Naive thymus-derived CD4-positive, alpha-beta T cell (primary cell): ENCODE data around the gene IDE. TPM values are rescaled to one million over a fixed set of nuclear protein-coding genes. Genes with fewer than 3 reads are reported as not detected.
"Not testable (repeated sequence)": the region's sequence is repeated elsewhere in the genome, so short reads cannot be mapped to it uniquely, and the experiment has no call there.

ENCODE experiments used
- ATAC-seq: fragments of 150-1000 bp; cut with Tn5 transposase; 2 replicates; pipeline ENCODE4 v1.10.0; 2021; ENCODE audit warnings: mild to moderate bottlenecking, moderate library complexity
- CTCF ChIA-PET: fragments of 350-600 bp; sonication (Branson Sonifier 250); formaldehyde crosslinking; loops from one replicate; lab custom pipeline; 2021; ENCODE audit warnings: antibody characterized with exemption; lab: Charles Lee
- POLR2A ChIA-PET: fragments of 350-600 bp; sonication (Branson Sonifier 250); formaldehyde crosslinking; loops from one replicate; lab custom pipeline; 2021; ENCODE audit warnings: antibody characterized with exemption, inconsistent platforms; lab: Charles Lee
- DNase-seq, 9 donors: peaks; one replicate each; pipeline versions ENCODE4 v3.0.0 to v3.0.0-alpha.2; 2020 to 2022; ENCODE audit warnings: mixed read lengths in 1 of 9
- H3K27ac ChIP-seq: one replicate; pipeline ENCODE4 v1.7.0; 2013; ENCODE audit warnings: mild to moderate bottlenecking, low read depth, low read length, moderate library complexity
- H3K27me3 ChIP-seq, 2 donors: one replicate each; pipeline ENCODE4 v1.7.0; 2013; ENCODE audit warnings: low read length in 2 of 2, mild to moderate bottlenecking in 2 of 2, moderate library complexity in 2 of 2; ENCODE audit not compliant: control insufficient read depth in 2 of 2, insufficient read depth in 2 of 2
- H3K36me3 ChIP-seq, 3 experiments: 1 replicate in 2 of 3; 2 replicates in 1 of 3; pipeline ENCODE4 v1.7.0; 2013; ENCODE audit warnings: low read length in 3 of 3, mild to moderate bottlenecking in 3 of 3, moderate library complexity in 1 of 3; ENCODE audit not compliant: insufficient read depth in 3 of 3, control insufficient read depth in 2 of 3
- H3K4me1 ChIP-seq, 2 donors: one replicate each; pipeline ENCODE4 v1.7.0; 2013; ENCODE audit warnings: low read length in 2 of 2, mild to moderate bottlenecking in 2 of 2, moderate library complexity in 1 of 2; ENCODE audit not compliant: control insufficient read depth in 2 of 2, insufficient read depth in 2 of 2
- H3K4me3 ChIP-seq: 2 replicates; pipeline ENCODE4 v1.7.0; 2013; ENCODE audit warnings: mild to moderate bottlenecking, low read length
- H3K9me3 ChIP-seq, 3 experiments: 1 replicate in 2 of 3; 2 replicates in 1 of 3; pipeline ENCODE4 v1.7.0; 2013; ENCODE audit warnings: low read length in 3 of 3; ENCODE audit not compliant: control insufficient read depth in 2 of 3
- H3K27ac Mint-ChIP-seq, 9 donors: one replicate each; pipeline ENCODE4 v1.8.0; 2020 to 2022; ENCODE audit warnings: mixed read lengths in 9 of 9, mild to moderate bottlenecking in 8 of 9, moderate library complexity in 5 of 9, inconsistent platforms in 2 of 9
- H3K27me3 Mint-ChIP-seq, 5 donors: one replicate each; pipeline ENCODE4 v1.8.0; 2021 to 2022; ENCODE audit warnings: mixed read lengths in 5 of 5, mild to moderate bottlenecking in 1 of 5
- H3K36me3 Mint-ChIP-seq, 5 donors: one replicate each; pipeline ENCODE4 v1.8.0; 2020 to 2022; ENCODE audit warnings: mixed read lengths in 5 of 5, mild to moderate bottlenecking in 3 of 5, inconsistent platforms in 1 of 5
- H3K4me1 Mint-ChIP-seq, 7 donors: one replicate each; pipeline ENCODE4 v1.8.0; 2020 to 2022; ENCODE audit warnings: mixed read lengths in 7 of 7, mild to moderate bottlenecking in 3 of 7, inconsistent platforms in 1 of 7
- H3K4me3 Mint-ChIP-seq, 10 donors: one replicate each; pipeline ENCODE4 v1.8.0; 2020 to 2022; ENCODE audit warnings: mild to moderate bottlenecking in 10 of 10, mixed read lengths in 10 of 10, moderate library complexity in 6 of 10, inconsistent platforms in 2 of 10
- H3K9me3 Mint-ChIP-seq, 11 donors: one replicate each; pipeline ENCODE4 v1.8.0; 2020 to 2022; ENCODE audit warnings: mixed read lengths in 11 of 11, mild to moderate bottlenecking in 4 of 11, inconsistent platforms in 1 of 11, moderate library complexity in 1 of 11
- intact Hi-C, 2 donors: fragments of 100-400 bp; cut with micrococcal nuclease; formaldehyde crosslinking; loops; one replicate each; pipeline ENCODE4 v1.15.1; 2023
- polyA plus RNA-seq, 2 donors: library from polyadenylated mRNA; unstranded; fragments of 300-500 nt; fragmentation: Illumina TruSeq; gene quantifications; one replicate each; pipeline ENCODE4 v1.2.3, GENCODE V29; 2021
- total RNA-seq, 6 experiments: library from RNA in 5 of 6; stranded (reverse) in 5 of 6; gene quantifications; 1 replicate in 5 of 6; 2 replicates in 1 of 6; pipeline ENCODE4 v1.2.3 and lab custom pipeline; 2021 to 2026

IDE gene
- total and polyA plus RNA-seq, 7 experiments from 2014 or later, result 11.2 to 36.7 (median 27.4) TPM

DNA sequence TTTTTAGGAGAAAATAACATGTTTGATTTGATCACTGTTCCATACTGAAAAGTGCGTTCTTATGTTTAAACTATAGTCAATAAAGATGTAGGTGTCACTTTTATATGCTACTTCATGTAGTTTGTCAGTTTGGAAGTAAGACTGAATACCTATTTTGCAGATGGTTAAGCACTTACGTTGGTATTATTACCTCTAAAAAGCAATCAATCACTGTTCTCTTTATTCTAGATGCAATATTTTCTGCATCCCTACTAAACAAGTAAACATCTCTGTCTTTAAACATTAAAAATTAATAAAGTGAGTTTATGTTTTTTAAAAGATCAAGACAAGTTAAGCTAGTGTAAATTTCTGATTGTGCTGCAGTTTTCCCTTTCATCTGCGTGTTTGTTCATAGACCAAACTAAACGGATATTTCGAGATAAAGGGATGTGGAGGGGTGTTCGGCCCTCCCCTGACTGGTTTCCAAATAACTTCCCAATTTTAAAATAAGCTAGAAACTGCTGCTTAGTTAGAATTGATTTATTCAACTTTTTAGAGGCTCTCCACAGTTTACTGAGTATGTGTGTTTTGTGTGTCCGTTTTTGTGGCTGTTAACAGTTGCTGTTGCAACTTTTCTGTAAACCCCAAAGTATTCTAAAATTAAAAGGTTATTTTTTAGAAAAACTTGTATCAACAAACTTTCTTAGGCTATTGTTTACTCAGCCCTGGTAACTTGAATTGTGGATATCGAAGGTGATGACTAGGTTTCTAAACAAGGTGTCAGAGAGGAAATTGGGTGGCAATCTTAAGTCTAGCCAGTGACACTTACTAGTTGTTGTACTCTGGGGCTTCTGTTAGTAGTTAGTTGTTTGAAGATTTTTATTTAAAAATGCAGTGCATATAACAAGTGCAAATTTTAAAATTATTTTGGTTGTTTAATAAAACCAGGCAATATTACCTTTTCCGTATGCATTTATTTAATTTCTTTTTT, 20.0 kb upstream of the IDE start:
- H3K4me3 Mint-ChIP-seq, result peak overlapping the region; percentile 95 to 100 (median 99)
- Histone ChIP-seq H3K27ac (peak overlapping the region; percentile 96), H3K27me3 (no peaks in the 10 kb centered on the region), H3K9me3 (no peaks in the 10 kb centered on the region), H3K36me3 (no peaks in the 10 kb centered on the region), H3K4me1 (peaks cover 12 to 28% of the 10 kb centered on the region in 2 donors), H3K4me3 (peak overlapping the region; percentile 83)
- peak overlapping the region in 7 of 9 donors; percentile 15 to 100 (median 79) for H3K27ac Mint-ChIP-seq
- peaks cover 0 to 5% (median 0%) of the 10 kb centered on the region in 5 donors for H3K27me3 Mint-ChIP-seq
- H3K9me3 Mint-ChIP-seq, result peaks cover 0 to 3% (median 0%) of the 10 kb centered on the region in 11 donors
- ChIA-PET CTCF (no interaction called here), POLR2A (no interaction called here)
- peaks cover 0 to 11% (median 0%) of the 10 kb centered on the region in 5 donors for H3K36me3 Mint-ChIP-seq
- ATAC-seq, result no peak
- intact Hi-C loops, result loop anchor here (1.0 to 10.0 kb wide), 18 partner anchors 8 to 1768 kb away; partner anchors contain the start of genes BTAF1 (in 2 of the 2), PCGF5 (in 2 of the 2), CEP55 (in 1 of the 2) and CPEB3 (in 1 of the 2)
- H3K4me1 Mint-ChIP-seq, result peaks cover 9 to 61% (median 28%) of the 10 kb centered on the region in 7 donors
- no peak for DNase-seq

- Histone ChIP-seq H3K4me3 (peak within 1 kb of the TSS; percentile 83), H3K4me1 (peaks cover 12 to 28% of the 10 kb centered on the region in 2 donors), H3K27me3 (no peaks in the 10 kb centered on the region), H3K9me3 (no peaks in the 10 kb centered on the region), H3K36me3 (no peaks in the 10 kb centered on the region), H3K27ac (peak within 1 kb of the TSS; percentile 96)
- ATAC-seq (peak; percentile 89), DNase-seq (peak; percentile 89 to 95 (median 94))
- peaks cover 0 to 5% (median 0%) of the 10 kb centered on the region in 5 donors for H3K27me3 Mint-ChIP-seq
- intact Hi-C loops, result loop anchor here (1.0 to 10.0 kb wide), 17 partner anchors 76 to 1769 kb away; partner anchors contain the start of genes BTAF1 (in 2 of the 2), PCGF5 (in 2 of the 2), CEP55 (in 1 of the 2) and CPEB3 (in 1 of the 2)
- peaks cover 0 to 3% (median 0%) of the 10 kb centered on the region in 11 donors for H3K9me3 Mint-ChIP-seq
- H3K4me3 Mint-ChIP-seq, result peak within 1 kb of the TSS; percentile 95 to 100 (median 99)
- peaks cover 0 to 11% (median 0%) of the 10 kb centered on the region in 5 donors for H3K36me3 Mint-ChIP-seq
- POLR2A ChIA-PET, result interaction anchor here (0.6 to 3.6 kb wide), 6 partner anchors 16 to 669 kb away, joined by 3 to 78 read pairs (median 4); partner anchors contain the start of genes EXOC6 and IDE
- H3K27ac Mint-ChIP-seq, result peak within 1 kb of the TSS; percentile 96 to 100 (median 100)
- CTCF ChIA-PET, result interaction anchor here (3.0 kb wide), 1 partner anchor 19 kb away, joined by 21 read pairs; the partner anchor contains the start of gene IDE
- peaks cover 9 to 54% (median 28%) of the 10 kb centered on the region in 7 donors for H3K4me1 Mint-ChIP-seq
Observed at GRCh38 chr10:92592761-92593618, 19.1 kb upstream of the IDE start, which contains the start of gene KIF11. TSS of gene KIF11 (plus strand) at chr10:92593130. CDS start at chr10:92593376, 246 bp downstream.

DNA sequence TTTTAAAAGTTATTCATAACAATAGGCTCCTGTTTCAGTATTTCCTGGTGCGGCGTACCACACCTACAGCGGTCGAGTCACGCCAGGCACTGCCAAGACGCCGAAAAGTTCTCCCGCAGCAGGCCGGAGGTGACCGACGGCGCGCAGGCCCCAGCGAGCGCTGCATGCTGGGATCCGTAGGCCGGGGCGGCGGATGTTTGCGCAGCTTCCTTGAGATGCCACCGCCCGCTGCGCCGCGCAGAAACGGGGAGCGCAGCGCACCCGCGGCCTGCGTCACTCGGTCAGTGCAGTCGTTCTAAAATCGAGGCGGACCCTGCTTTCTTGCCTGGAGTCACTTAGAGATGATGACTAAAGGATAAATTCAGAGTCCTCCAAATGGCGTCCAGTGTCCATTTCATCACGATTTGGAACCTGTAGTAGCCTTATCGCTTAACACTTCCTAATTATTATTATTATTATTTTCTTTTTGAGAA, 17.7 kb upstream of the IDE start:
- ATAC-seq (peak; percentile 90), DNase-seq (peak; percentile 79 to 90 (median 89))
- H3K27ac Mint-ChIP-seq, result peak overlapping the region; percentile 96 to 100 (median 100)
- Histone ChIP-seq H3K9me3 (no peaks in the 10 kb centered on the region), H3K4me3 (peak overlapping the region; percentile 83), H3K27me3 (no peaks in the 10 kb centered on the region), H3K27ac (peak overlapping the region; percentile 96), H3K36me3 (no peaks in the 10 kb centered on the region), H3K4me1 (peaks cover 12 to 28% of the 10 kb centered on the region in 2 donors)
- peak overlapping the region; percentile 95 to 100 (median 99) for H3K4me3 Mint-ChIP-seq
- H3K27me3 Mint-ChIP-seq, result peaks cover 0 to 5% (median 0%) of the 10 kb centered on the region in 5 donors
- peaks cover 0 to 3% (median 0%) of the 10 kb centered on the region in 11 donors for H3K9me3 Mint-ChIP-seq
- POLR2A ChIA-PET, result interaction anchor here (0.7 to 3.6 kb wide), 10 partner anchors 14 to 793 kb away, joined by 3 to 78 read pairs (median 5); partner anchors contain the start of genes BTAF1, CPEB3, EXOC6 and IDE
- peaks cover 9 to 42% (median 28%) of the 10 kb centered on the region in 7 donors for H3K4me1 Mint-ChIP-seq
- intact Hi-C loops, result loop anchor here (1.0 to 10.0 kb wide), 21 partner anchors 17 to 1771 kb away; partner anchors contain the start of genes BTAF1 (in 2 of the 2), IDE (in 2 of the 2), PCGF5 (in 2 of the 2) and TNKS2 (in 2 of the 2)
- peaks cover 0 to 5% (median 0%) of the 10 kb centered on the region in 5 donors for H3K36me3 Mint-ChIP-seq
- CTCF ChIA-PET, result interaction anchor here (1.1 to 3.0 kb wide), 2 partner anchors 17 to 75 kb away, joined by 7 to 21 read pairs; partner anchors contain the start of gene IDE

GRCh38 chr10:92590623-92591549, 17.0 kb upstream of the IDE start:
- Histone ChIP-seq H3K36me3 (no peaks in the 10 kb centered on the region), H3K4me1 (peaks cover 12 to 28% of the 10 kb centered on the region in 2 donors), H3K9me3 (no peaks in the 10 kb centered on the region), H3K4me3 (peak overlapping the region; percentile 83), H3K27ac (peak overlapping the region; percentile 96), H3K27me3 (no peaks in the 10 kb centered on the region)
- Mint-ChIP-seq H3K9me3 (peaks cover 0 to 3% (median 0%) of the 10 kb centered on the region in 11 donors), H3K27me3 (peaks cover 0 to 5% (median 0%) of the 10 kb centered on the region in 5 donors), H3K27ac (peak overlapping the region; percentile 96 to 100 (median 100)), H3K4me1 (peaks cover 9 to 35% (median 28%) of the 10 kb centered on the region in 7 donors), H3K4me3 (peak overlapping the region; percentile 88 to 100 (median 99)), H3K36me3 (peaks cover 0 to 5% (median 0%) of the 10 kb centered on the region in 5 donors)
- ChIA-PET CTCF (interaction anchor here (1.1 to 3.0 kb wide), 2 partner anchors 17 to 74 kb away, joined by 7 to 21 read pairs; partner anchors contain the start of gene IDE), POLR2A (interaction anchor here (0.6 to 3.6 kb wide), 11 partner anchors 14 to 792 kb away, joined by 3 to 78 read pairs (median 4); partner anchors contain the start of genes BTAF1, CPEB3, EXOC6 and IDE)
- DNase-seq (peak in 2 of 9 donors; percentile 10 to 11), ATAC-seq (peak; percentile 1)
- intact Hi-C loops, result loop anchor here (1.0 to 10.0 kb wide), 15 partner anchors 17 to 1771 kb away; partner anchors contain the start of genes IDE (in 2 of the 2), PCGF5 (in 2 of the 2), BTAF1 (in 1 of the 2) and CPEB3 (in 1 of the 2)

DNA sequence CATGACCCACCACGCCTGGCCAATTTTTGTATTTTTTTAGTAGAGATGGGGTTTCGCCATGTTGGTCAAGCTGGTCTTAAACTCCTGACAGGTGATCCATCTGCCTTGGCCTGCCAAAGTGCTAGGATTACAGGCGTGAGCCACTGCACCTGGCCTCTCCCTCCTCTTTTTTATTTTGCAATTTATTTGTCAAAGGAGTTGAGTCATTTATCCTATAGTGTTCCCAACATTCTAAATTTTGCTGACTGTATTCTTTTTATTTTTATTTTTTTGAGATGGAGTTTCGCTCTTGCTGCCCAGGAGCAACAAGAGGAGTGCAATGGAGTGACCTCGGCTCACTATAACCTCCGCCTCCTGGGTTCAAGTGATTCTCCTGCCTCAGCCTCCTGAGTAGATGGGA, 8.5 kb upstream of the IDE start:
- ATAC-seq, H3K4me1 Mint-ChIP-seq, intact Hi-C loops, H3K9me3 ChIP-seq, H3K4me3 ChIP-seq, H3K9me3 Mint-ChIP-seq, H3K27ac Mint-ChIP-seq, H3K27me3 ChIP-seq, H3K27ac ChIP-seq, H3K27me3 Mint-ChIP-seq, H3K4me3 Mint-ChIP-seq, DNase-seq, H3K36me3 Mint-ChIP-seq, POLR2A ChIA-PET, CTCF ChIA-PET, H3K36me3 ChIP-seq, H3K4me1 ChIP-seq: not testable (repeated sequence)
